ENCODE results near the gene SKIC2.
"Not testable (repeated sequence)": the region's sequence is repeated elsewhere in the genome, so short reads cannot be mapped to it uniquely, and the experiment has no call there.

- not testable (repeated sequence) for TF ChIP-seq CTCF (IDR thresholded peaks at IDR 0.05; ENCODE audit: low read length); EZH2 (IDR thresholded peaks at IDR 0.05; ENCODE audit: borderline replicate concordance, low read length)
Observed at GRCh38 chr6:31980998-31981397, 22.0 kb downstream of the SKIC2 start.
